Stimulated activated CD8-positive, alpha-beta memory T cell treated with anti-CD3 and anti-CD28 coated beads, Interleukin-2, amount 100 ng/mL, for 1 hour (primary cell): ENCODE data around the gene METTL14.

ENCODE experiments used
- DNase-seq, 2 donors: peaks; one replicate each; pipeline ENCODE4 v3.0.0-alpha.2; 2020; ENCODE audit warnings: low read depth in 2 of 2

Gene METTL14

GRCh38 chr4:118734491-118735205, 49.5 kb downstream of the METTL14 start:
- no peak for DNase-seq

- no peak for DNase-seq
Measured at GRCh38 chr4:118736900-118737299, 51.7 kb downstream of the METTL14 start.

- DNase-seq, result no peak
Measured at GRCh38 chr4:118738090-118738489, 52.9 kb downstream of the METTL14 start.

- DNase-seq, result no peak
Measured at GRCh38 chr4:118739022-118739713, 54.0 kb downstream of the METTL14 start.

GRCh38 chr4:118740869-118741268, 55.7 kb downstream of the METTL14 start:
- no peak for DNase-seq

- no peak for DNase-seq
Measured at GRCh38 chr4:118741301-118741855, 56.2 kb downstream of the METTL14 start.

GRCh38 chr4:118742050-118742449, 56.9 kb downstream of the METTL14 start:
- no peak for DNase-seq

GRCh38 chr4:118743867-118744266, 58.7 kb downstream of the METTL14 start:
- no peak for DNase-seq

GRCh38 chr4:118745357-118745756, 60.2 kb downstream of the METTL14 start:
- DNase-seq, result no peak

- no peak for DNase-seq
Measured at GRCh38 chr4:118746251-118746919, 61.2 kb downstream of the METTL14 start.

- DNase-seq, result no peak
Measured at GRCh38 chr4:118749347-118749988, 64.3 kb downstream of the METTL14 start.

GRCh38 chr4:118751629-118752323, 66.6 kb downstream of the METTL14 start:
- no peak for DNase-seq

GRCh38 chr4:118752551-118752950, 67.4 kb downstream of the METTL14 start:
- no peak for DNase-seq

GRCh38 chr4:118753096-118753495, 67.9 kb downstream of the METTL14 start:
- DNase-seq, result no peak

- DNase-seq, result no peak
Measured at GRCh38 chr4:118753685-118754084, 68.5 kb downstream of the METTL14 start.

GRCh38 chr4:118754890-118755289, 69.7 kb downstream of the METTL14 start:
- DNase-seq, result no peak

- no peak for DNase-seq
Measured at GRCh38 chr4:118755438-118756226, 70.4 kb downstream of the METTL14 start.

- no peak for DNase-seq
Measured at GRCh38 chr4:118756429-118756828, 71.2 kb downstream of the METTL14 start.

- no peak for DNase-seq
Measured at GRCh38 chr4:118756958-118757357, 71.8 kb downstream of the METTL14 start.

- no peak for DNase-seq
Measured at GRCh38 chr4:118757761-118758251, 72.6 kb downstream of the METTL14 start.
